Endodermal cell (in vitro differentiated cells): ENCODE data around the gene HP. TPM values are rescaled to one million over a fixed set of nuclear protein-coding genes. Genes with fewer than 3 reads are reported as not detected.
"Not testable (repeated sequence)": the region's sequence is repeated elsewhere in the genome, so short reads cannot be mapped to it uniquely, and the experiment has no call there.

Source experiments
- DNase-seq: peaks from one replicate; pipeline ENCODE4 v3.0.0-alpha.2; 2017
- H3K27ac ChIP-seq: 2 replicates; pipeline ENCODE4 v1.5.1; 2013; ENCODE audit warnings: mild to moderate bottlenecking, low read depth, low read length, moderate library complexity
- H3K27me3 ChIP-seq: 2 replicates; pipeline ENCODE4 v1.6.1; 2013; ENCODE audit warnings: mild to moderate bottlenecking, low read length, moderate library complexity; ENCODE audit not compliant: insufficient read depth, control insufficient read depth, poor library complexity, severe bottlenecking
- H3K36me3 ChIP-seq: 2 replicates; pipeline ENCODE4 v1.7.0; 2013; ENCODE audit warnings: mild to moderate bottlenecking, low read length, moderate library complexity; ENCODE audit not compliant: control insufficient read depth, insufficient read depth
- H3K4me1 ChIP-seq: one replicate; pipeline ENCODE4 v1.7.0; 2013; ENCODE audit warnings: low read length; ENCODE audit not compliant: control insufficient read depth, insufficient read depth
- H3K4me3 ChIP-seq: 2 replicates; pipeline ENCODE4 v1.5.1; 2013; ENCODE audit warnings: mild to moderate bottlenecking, low read length, moderate library complexity
- H3K9ac ChIP-seq: 2 replicates; pipeline ENCODE4 v1.6.1; 2013; ENCODE audit warnings: mild to moderate bottlenecking, low read length, moderate library complexity; ENCODE audit not compliant: poor library complexity, severe bottlenecking; ENCODE audit errors: extremely low read depth
- H3K9me3 ChIP-seq: 2 replicates; pipeline ENCODE4 v1.6.1; 2013; ENCODE audit warnings: mild to moderate bottlenecking, low read length, moderate library complexity; ENCODE audit not compliant: control insufficient read depth
- H3K27ac Mint-ChIP-seq: 2 replicates; pipeline ENCODE4 v1.8.0; 2020; ENCODE audit warnings: mixed read lengths
- H3K27me3 Mint-ChIP-seq: 2 replicates; pipeline ENCODE4 v1.8.0; 2021; ENCODE audit warnings: mild to moderate bottlenecking, mixed read lengths; ENCODE audit not compliant: insufficient read depth
- H3K36me3 Mint-ChIP-seq: 2 replicates; pipeline ENCODE4 v1.8.0; 2020; ENCODE audit warnings: low read depth, mixed read lengths
- H3K4me1 Mint-ChIP-seq: 2 replicates; pipeline ENCODE4 v1.8.0; 2020; ENCODE audit warnings: mixed read lengths
- H3K4me3 Mint-ChIP-seq: 2 replicates; pipeline ENCODE4 v1.8.0; 2020; ENCODE audit warnings: mild to moderate bottlenecking, moderate library complexity, mixed read lengths
- H3K9me3 Mint-ChIP-seq: 2 replicates; pipeline ENCODE4 v1.8.0; 2020; ENCODE audit warnings: mild to moderate bottlenecking, mixed read lengths
- WGBS, 2 experiments: methylation state at CpG; one replicate each; pipeline versions ENCODE4 v1.1.5 to v1.1.7; 2013; ENCODE audit warnings: missing lambda C conversion rate in 2 of 2, mixed read lengths in 1 of 2; ENCODE audit not compliant: insufficient coverage in 1 of 2, insufficient read length in 1 of 2; 5-methylcytosine and 5-hydroxymethylcytosine counted together
- long read RNA-seq, 4 experiments: library from polyadenylated mRNA in 2 of 4; library from RNA in 1 of 4; library from capped mRNA in 1 of 4; stranded (forward) in 3 of 4; unstranded in 1 of 4; transcript quantifications; one replicate each; pipeline ENCODE4 v2.0.0, GENCODE V29; 2020 to 2021; ENCODE audit warnings: inconsistent platforms in 1 of 4
- polyA plus RNA-seq, 2 experiments: library from polyadenylated mRNA; stranded (reverse); fragments of 50-300 nt; gene quantifications; one replicate each; pipeline ENCODE4 v1.2.3, GENCODE V29; 2013
- total RNA-seq, 2 donors: library from RNA; stranded (reverse); fragmentation: NEBNext Ultra II Directional in 1 of 2; extraction: Animal tissue kit (Norgen Biotek cat#: 25700) in 1 of 2; gene quantifications; 2 replicates in 1 of 2; 3 replicates in 1 of 2; pipeline ENCODE4 v1.2.1, GENCODE V29; 2021
- TF ChIP-seq, protein P1 (sequence below): fragments of 200-600 bp; sonication (generic); conservative IDR thresholded peaks from 2 replicates; pipeline ENCODE4 v1.5.0; 2021; ENCODE audit warnings: antibody characterized with exemption, mild to moderate bottlenecking

The HP gene, protein sequence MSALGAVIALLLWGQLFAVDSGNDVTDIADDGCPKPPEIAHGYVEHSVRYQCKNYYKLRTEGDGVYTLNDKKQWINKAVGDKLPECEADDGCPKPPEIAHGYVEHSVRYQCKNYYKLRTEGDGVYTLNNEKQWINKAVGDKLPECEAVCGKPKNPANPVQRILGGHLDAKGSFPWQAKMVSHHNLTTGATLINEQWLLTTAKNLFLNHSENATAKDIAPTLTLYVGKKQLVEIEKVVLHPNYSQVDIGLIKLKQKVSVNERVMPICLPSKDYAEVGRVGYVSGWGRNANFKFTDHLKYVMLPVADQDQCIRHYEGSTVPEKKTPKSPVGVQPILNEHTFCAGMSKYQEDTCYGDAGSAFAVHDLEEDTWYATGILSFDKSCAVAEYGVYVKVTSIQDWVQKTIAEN
- 1 to 10 TPM; 3.9 to 9.5 TPM for total RNA-seq
- 15.7 TPM for polyA plus RNA-seq (2013, experiment 1 of 2)
- polyA plus RNA-seq (2013, experiment 2 of 2): 11.9 TPM
- long read RNA-seq, experiment 1, partial matches to known transcripts: 0 of 1 reads
- long read RNA-seq, experiment 1, other reads (novel, unspliced or antisense): 1 of 1 reads
- long read RNA-seq, experiment 2, transcript HP-209 (5 exons, 1,187 nt): major isoform, 5 of 5 reads
- long read RNA-seq, experiment 2, partial matches to known transcripts: 0 of 5 reads
- long read RNA-seq, experiment 2, other reads (novel, unspliced or antisense): 0 of 5 reads
- long read RNA-seq, experiment 3, transcript HP-202 (7 exons, 1,443 nt): major isoform, 41 of 41 reads
- long read RNA-seq, experiment 3, partial matches to known transcripts: 0 of 41 reads
- long read RNA-seq, experiment 3, other reads (novel, unspliced or antisense): 0 of 41 reads
- long read RNA-seq, experiment 4, transcript HP-209 (5 exons, 1,187 nt): major isoform, 6 of 7 reads
- long read RNA-seq, experiment 4, partial matches to known transcripts: 0 of 7 reads
- long read RNA-seq, experiment 4, other reads (novel, unspliced or antisense): 1 of 7 reads

DNA sequence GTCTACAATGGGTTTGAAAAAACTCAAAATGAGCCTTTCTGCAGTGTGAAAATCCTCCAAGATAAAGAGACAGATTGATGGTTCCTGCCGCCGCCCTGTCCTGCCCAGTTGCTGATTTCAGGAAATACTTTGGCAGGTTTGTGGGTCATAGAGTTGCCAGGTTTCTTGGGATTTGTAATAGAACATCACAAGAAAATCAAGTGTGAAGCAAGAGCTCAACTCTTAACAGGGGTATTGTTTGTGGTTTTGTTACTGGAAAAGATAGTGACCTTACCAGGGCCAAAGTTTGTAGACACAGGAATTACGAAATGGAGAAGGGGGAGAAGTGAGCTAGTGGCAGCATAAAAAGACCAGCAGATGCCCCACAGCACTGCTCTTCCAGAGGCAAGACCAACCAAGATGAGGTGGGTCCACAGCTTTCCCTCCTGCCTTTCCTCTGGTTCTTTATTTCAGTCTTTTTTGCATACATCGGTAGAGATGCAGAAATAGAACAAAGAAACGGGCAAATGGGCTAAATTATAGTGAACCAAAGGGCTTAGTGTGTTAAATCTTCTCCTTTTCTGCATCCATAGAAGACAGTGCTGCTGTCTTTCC lies at the start of gene HP:
TSS of gene HP (plus strand) at position 252 of the 594 bp plus-strand sequence. CDS start at position 400, 148 bp downstream.
- not testable (repeated sequence) for H3K4me1 ChIP-seq, H3K36me3 Mint-ChIP-seq, H3K9me3 Mint-ChIP-seq, H3K9ac ChIP-seq, H3K4me3 Mint-ChIP-seq, H3K9me3 ChIP-seq, H3K27me3 Mint-ChIP-seq, H3K36me3 ChIP-seq, DNase-seq, H3K27me3 ChIP-seq, H3K27ac ChIP-seq
- H3K4me3 ChIP-seq: peak within 1 kb of the TSS; percentile 57
- Mint-ChIP-seq H3K27ac (peak within 1 kb of the TSS; percentile 61), H3K4me1 (peaks cover 23% of the 10 kb centered on the region)
- WGBS, 2 experiments: 69 to 87% methylated on average over 2 to 5 of the region's 5 CpGs

DNA sequence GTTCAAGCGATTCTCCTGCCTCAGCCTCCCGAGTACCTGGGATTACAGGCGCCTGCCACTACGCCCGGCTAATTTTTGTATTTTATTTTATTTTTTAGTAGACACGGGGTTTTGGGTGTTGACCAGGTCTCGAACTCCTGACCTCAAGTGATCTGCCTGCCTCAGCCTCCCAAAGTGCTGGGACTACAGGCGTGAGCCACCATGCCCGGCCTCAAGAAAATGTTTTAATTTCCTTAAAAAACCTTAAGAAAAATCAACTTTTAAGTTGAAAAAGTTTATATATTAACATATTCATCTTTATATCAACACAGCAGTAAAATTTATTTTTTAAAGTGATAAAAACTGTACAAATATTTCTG lies 46.3 kb upstream of the HP start:
- H3K27me3 ChIP-seq, H3K27me3 Mint-ChIP-seq, H3K9ac ChIP-seq, H3K36me3 Mint-ChIP-seq, DNase-seq, H3K9me3 ChIP-seq, H3K36me3 ChIP-seq, H3K4me1 ChIP-seq, H3K9me3 Mint-ChIP-seq, H3K27ac ChIP-seq, H3K27ac Mint-ChIP-seq: not testable (repeated sequence)
- H3K4me3 Mint-ChIP-seq: peak overlapping the region; percentile 88
- H3K4me3 ChIP-seq: peak overlapping the region; percentile 96
- peaks cover 10% of the 10 kb centered on the region for H3K4me1 Mint-ChIP-seq
- 92 to 97% methylated on average over 7 to 9 of the region's 9 CpGs for WGBS, 2 experiments

DNA sequence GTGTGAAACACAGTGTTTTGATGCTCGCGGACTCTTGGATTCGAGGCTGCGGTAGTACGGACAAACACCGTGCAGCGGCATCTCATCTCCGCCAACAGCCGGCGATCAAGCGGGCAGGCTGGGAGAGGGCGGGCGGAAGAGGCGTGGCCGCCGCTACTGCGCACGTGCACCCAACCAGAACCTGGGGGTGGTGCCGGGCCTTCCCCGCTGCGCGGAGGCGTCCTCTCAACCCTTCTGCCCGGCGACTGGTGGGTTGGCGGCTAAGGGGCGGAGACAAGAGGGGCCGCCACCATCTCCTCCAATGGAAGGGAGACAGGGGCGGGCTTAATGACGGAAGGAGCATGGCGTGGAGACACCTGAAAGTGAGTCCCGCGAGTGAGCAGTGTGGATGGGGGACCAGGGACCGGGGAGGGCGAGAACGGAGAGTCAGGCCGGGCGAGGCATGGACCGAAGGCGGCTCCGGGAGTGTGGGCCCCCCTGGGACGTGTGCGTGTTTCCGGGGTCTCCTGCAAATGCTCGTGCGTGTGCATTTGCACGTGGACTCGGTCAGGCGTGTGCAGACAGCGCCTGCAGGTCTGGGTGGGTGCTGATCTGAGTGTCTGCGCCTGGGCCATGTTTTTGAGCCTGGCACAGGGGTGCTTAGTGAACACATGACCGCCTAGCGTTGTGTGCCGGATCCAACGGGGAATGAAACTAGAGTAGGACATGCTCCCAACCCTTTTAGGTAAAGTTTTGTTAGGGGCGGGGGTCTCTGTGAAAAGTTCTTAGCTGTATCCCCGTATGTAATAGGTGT lies 45.7 kb upstream of the HP start, which contains the start of gene DHODH:
TSS of gene DHODH (plus strand) at position 321 of the 793 bp plus-strand sequence. CDS start at position 342, 21 bp downstream.
- peaks cover 7% of the 10 kb centered on the region for H3K4me1 ChIP-seq
- H3K4me3 ChIP-seq: peak within 1 kb of the TSS; percentile 96
- H3K36me3 ChIP-seq: peaks cover 6% of the 10 kb centered on the region
- TF ChIP-seq, protein P1, sequence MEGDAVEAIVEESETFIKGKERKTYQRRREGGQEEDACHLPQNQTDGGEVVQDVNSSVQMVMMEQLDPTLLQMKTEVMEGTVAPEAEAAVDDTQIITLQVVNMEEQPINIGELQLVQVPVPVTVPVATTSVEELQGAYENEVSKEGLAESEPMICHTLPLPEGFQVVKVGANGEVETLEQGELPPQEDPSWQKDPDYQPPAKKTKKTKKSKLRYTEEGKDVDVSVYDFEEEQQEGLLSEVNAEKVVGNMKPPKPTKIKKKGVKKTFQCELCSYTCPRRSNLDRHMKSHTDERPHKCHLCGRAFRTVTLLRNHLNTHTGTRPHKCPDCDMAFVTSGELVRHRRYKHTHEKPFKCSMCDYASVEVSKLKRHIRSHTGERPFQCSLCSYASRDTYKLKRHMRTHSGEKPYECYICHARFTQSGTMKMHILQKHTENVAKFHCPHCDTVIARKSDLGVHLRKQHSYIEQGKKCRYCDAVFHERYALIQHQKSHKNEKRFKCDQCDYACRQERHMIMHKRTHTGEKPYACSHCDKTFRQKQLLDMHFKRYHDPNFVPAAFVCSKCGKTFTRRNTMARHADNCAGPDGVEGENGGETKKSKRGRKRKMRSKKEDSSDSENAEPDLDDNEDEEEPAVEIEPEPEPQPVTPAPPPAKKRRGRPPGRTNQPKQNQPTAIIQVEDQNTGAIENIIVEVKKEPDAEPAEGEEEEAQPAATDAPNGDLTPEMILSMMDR: no peak
- no peaks in the 10 kb centered on the region for H3K9me3 ChIP-seq
- peak within 1 kb of the TSS; percentile 76 for H3K9ac ChIP-seq
- H3K4me3 Mint-ChIP-seq: peak within 1 kb of the TSS; percentile 88
- peak; percentile 99 for DNase-seq
- peak within 1 kb of the TSS; percentile 95 for H3K27ac Mint-ChIP-seq
- H3K27me3 ChIP-seq: no peaks in the 10 kb centered on the region
- peaks cover 16% of the 10 kb centered on the region for H3K4me1 Mint-ChIP-seq
- peaks cover 7% of the 10 kb centered on the region for H3K27me3 Mint-ChIP-seq
- H3K9me3 Mint-ChIP-seq: no peaks in the 10 kb centered on the region
- H3K36me3 Mint-ChIP-seq: peaks cover 6% of the 10 kb centered on the region
- no peak within 1 kb of the TSS for H3K27ac ChIP-seq
- WGBS, 2 experiments: 1 to 2% methylated on average over 27 to 57 of the region's 57 CpGs
